IMR-90 (cell line): ENCODE data around the gene MS4A10.

Experiments used
- BHLHE40 ChIP-seq: fragments of 150-350 bp; IDR thresholded peaks from 2 replicates; pipeline ENCODE4 v1.6.1; 2016; ENCODE audit warnings: mild to moderate bottlenecking, low read depth, low read length
- CEBPB ChIP-seq: IDR thresholded peaks from 2 replicates; pipeline ENCODE4 v1.6.1; 2012; ENCODE audit warnings: low read depth, low read length, improper control_type of control experiment
- CTCF ChIP-seq: conservative IDR thresholded peaks from 2 replicates; pipeline ENCODE4 v1.5.1; 2012; ENCODE audit warnings: mild to moderate bottlenecking, low read depth, low read length, improper control_type of control experiment

DNA sequence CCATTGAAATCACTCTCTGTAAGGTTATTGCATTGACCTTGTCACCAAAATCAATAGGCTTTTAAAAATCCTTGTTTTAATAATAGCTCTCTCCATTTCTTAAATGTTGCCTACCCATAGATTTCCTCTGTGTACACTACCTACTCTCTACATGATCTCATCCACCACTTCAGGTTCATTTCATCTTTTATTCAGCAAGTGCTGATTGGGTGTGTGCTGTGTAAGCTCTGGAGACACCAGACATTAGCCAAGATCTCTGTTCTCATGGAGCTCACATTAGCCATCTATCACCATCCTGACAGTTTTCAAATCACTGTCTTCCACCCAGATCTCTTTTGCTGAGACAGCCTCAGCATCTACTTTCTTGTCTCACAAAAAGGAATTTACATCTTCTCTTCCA, 4.4 kb upstream of the MS4A10 start:
- no peak for TF ChIP-seq CEBPB
- TF ChIP-seq CTCF, result no peak
- TF ChIP-seq BHLHE40, result no peak
